Stimulated activated CD4-positive, alpha-beta T cell treated with anti-CD3 and anti-CD28 coated beads, Interleukin-1b, Interleukin-23, amount 100 ng/mL, for 24 hours (primary cell): ENCODE data around the gene KRT32.

ENCODE experiments used
- DNase-seq, 4 experiments: peaks; one replicate each; pipeline ENCODE4 v3.0.0-alpha.2; 2020; ENCODE audit warnings: low read depth in 4 of 4, low spot score in 1 of 4

The KRT32 gene

GRCh38 chr17:41492771-41493170 lies 25.6 kb upstream of the KRT32 start:
- DNase-seq, result no peak

DNA sequence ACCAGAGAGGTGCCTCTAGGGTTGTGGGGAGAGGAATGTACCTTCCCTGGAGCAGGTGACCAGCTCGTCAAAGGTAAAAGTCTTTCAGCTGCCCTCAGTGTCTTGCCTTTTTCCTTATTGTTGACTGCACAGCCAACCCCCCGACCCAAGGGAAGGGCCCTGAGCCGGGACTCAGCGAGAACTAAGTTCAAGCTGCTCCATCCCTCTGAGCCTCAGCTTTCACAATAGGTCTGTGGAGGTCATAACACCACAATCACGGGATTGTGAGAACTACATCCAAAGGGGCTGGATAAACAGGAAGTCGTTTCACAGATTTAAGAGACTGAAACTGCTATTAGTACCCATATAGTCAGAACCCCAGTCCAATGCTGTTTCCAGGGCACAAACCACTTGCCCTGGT lies 25.2 kb upstream of the KRT32 start:
- DNase-seq, result no peak

DNA sequence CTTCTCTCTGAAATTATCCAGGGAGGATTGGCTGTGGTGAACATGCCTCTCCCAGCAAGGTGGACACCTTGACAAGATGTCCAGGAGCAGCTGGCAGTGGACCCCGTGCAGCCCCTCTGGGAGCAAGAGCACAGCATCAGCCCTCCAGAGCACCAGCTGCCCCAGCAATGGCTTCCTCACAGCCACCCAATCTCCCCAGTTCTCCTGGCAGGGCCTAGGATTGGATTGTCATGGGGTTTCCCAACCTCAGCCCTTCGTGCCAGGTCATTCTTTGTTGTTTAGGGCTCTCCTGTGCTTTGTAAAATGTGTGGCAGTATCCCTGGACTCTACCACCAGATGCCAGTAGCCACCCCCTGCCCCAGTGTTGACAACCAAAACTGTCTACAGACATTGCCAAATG lies 24.3 kb upstream of the KRT32 start:
- no peak for DNase-seq

DNA sequence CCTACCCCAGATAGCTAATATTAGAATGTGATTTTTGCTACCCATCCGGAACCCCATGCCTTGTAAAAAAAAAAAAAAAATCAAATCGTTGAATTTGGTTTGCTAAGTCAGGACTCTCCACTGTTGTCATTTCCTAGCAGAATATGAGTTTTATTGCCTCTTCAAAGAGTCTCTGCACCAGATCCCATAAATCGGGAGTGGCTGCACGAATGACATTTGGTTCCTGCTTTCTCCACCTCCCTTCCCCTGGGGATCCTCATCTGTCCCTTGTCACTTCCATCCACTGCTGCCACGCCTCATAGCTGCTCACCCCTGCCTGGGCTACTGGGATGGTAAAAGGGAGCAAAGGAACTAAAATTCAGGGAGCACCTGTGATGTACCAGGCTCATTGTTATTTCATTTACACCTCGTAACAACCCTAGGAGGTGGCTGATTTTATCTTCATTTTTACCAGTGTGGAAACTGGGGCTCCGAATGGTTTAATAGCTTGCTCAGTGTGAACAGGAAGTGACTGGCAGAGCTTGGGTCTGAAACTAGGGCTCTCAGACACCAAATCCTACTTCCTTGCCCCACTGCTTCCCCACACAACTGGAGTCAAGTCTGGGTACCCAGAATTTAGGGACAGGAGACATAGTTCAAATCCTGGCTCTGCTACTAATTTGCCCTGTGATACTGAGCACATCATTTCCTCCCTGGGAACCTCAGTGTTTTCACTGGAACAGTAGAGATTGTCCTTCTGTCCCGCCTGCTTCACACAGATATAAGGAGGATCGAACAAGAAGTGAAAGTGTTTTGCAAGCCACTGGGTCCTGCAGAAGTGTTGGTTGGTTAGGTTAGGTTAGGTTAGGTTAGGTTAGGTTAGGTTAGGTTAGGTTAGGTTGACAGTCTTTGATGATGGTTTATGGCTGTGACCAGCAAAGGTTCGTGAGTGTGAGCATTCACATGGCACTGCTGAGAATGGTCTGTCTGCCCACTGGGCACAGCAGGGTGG lies 23.1 kb upstream of the KRT32 start:
- no peak for DNase-seq

DNA sequence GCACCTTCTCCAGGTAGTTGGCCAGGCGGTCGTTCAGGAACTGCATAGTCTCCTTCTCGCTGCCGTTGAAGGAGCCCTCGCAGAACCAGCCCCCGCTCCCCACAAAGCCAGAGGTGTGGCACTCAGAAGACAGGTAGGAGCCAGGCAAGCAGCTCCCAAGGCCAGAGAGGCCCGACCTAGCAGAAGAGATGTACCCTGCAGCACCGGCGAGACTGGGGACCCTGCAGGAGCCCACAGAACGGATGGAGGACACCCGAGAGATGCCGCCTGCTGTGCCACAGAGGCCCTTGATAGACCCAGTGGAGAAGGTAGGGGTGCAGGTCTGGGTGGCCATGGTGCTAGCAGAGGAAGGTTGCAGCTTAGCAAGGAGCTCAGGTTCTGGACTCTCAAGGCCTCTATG lies 22.3 kb upstream of the KRT32 start, which contains the start of gene KRT36:
Gene KRT36 (minus strand): TSS at position 380 of the 400 bp plus-strand sequence. CDS start 46 bp downstream, at position 334.
- DNase-seq, result no peak

DNA sequence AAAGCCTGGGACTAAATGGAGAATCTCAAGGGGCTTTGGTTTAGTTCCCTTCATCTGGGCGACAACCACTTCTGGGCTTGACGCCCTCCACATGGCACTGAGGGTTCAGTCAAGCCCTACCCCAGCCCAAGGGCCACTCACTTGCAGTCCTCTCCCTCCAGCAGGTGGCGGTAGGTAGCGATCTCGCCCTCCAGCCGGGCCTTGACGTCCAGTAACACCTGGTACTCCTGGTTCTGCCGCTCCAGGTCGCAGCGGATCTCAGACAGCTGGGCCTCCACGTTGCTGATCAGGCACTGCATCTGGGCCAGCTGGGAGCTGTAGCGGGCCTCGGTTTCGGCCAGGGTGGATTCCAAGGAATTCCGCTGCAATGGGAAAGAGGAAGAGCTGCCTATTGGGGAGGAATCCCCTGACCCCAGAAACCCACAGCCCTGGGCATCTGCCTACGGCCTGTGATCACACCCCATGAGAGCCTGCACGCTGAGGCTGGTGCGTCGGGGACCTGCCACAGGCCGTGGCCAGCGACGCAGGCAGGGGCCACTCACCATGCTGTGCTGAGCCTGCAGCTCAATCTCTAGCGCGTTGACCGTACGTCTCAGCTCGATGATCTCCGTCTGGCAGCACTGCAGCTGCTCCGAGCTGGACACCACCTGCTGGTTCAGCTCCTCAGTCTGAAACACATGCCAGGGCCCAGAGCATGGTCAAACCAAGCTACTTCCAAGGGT lies 19.8 kb upstream of the KRT32 start:
- DNase-seq, result peak in 2 of 4 experiments; percentile 11 to 18

GRCh38 chr17:41486316-41486715 lies 19.1 kb upstream of the KRT32 start:
- no peak for DNase-seq

GRCh38 chr17:41484920-41485904 lies 18.0 kb upstream of the KRT32 start:
- DNase-seq, result no peak

DNA sequence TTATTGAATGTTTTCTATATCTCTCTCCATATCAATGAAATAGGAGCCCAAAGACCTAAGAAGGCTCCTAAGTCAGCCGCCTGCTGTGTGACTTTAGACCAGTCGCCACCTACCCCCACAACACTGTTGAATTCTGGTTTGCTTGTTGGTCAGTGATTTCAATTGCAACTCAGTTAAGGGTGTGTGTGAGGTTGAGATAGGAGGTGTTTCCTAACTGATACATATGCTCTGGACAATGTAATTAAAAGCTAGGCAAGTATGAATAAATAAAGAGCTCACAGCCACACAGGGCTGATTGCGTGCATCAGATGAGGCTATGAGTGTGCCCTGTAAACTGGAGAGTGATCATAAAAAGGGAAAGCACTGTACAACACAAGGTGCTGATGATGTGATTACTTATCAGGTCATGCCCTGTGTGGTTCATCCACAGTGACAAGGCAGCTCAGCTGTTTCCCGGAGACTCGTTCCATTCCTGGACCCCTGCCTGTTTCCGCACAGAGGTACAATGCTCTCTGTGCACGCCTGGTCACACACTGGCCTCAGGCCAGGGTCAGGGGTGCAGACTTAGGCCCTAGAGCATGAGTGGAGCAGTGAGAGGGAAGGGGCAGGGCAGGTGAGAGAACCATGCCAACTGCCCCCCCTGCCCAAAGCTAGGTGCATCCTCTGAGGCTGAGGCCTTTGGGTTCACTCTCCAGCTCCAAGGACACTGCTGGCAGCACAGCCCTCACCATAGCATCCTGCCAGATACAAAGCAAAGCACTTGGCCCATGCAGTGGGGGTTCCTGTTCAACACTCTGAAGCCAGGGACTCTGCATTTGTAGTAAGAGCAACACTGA lies 17.0 kb upstream of the KRT32 start:
- DNase-seq, result no peak

- DNase-seq, result no peak
Measured at GRCh38 chr17:41483531-41483930, 16.3 kb upstream of the KRT32 start.

DNA sequence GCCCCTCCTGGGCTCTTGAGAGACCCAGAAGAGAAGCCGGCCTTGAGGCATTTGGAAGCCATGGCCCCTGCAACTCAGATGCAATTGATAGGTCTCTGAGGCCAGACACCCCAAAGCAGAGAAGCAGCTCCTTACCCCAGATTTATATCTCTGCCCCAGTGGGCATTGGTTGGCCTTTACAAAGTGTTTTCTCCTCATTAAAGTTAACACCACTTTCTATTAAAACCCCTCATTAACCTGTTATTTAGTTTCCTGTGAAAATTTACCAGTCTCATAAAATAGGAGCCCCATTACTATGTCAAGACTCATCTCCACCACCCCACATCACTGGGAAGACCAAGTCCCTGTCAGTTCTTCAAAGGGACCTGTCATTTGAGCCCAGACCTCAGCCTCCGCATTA lies 13.8 kb upstream of the KRT32 start, which contains the start of gene KRT35:
Gene KRT35 (minus strand): TSS at position 116 of the 400 bp plus-strand sequence. CDS start 54 bp downstream, at position 62.
- DNase-seq, result no peak

- DNase-seq, result no peak
Measured at GRCh38 chr17:41480581-41480980, 13.4 kb upstream of the KRT32 start.

DNA sequence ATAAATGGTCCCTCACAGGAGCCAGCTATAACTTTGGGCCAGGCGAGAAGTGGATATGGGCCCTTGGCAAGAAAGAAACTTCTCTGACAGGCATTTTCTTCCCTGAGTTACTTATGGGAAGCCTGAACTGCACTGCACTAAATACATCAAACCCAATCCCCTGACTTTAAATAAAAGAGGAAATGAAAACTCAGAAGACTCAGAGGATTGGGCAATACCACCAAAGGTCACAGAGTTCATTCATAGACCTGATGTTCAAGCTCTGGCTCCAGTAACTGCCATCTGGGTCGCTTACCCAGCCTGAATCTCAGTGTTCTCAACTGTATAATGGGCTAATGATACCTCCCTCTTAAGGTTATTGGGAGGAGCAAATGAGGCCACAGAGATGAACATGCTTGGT lies 12.9 kb upstream of the KRT32 start:
- no peak for DNase-seq

DNA sequence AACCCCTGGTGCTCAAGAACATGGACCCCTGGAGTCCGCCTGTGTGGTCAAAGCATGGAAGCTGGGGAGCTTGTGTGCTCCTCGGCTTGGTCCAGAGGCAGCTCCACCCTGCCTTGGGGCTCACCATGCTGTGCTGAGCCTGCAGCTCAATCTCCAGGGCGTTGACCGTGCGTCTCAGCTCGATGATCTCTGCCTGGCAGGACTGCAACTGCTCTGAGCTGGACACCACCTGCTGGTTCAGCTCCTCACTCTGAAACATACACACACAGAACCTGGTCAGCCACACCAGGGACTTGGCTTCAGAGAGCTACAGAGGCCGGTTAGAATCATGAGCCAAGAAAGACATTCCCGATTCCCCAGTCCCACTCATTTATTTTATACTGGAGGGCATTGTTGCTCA lies 11.1 kb upstream of the KRT32 start:
- DNase-seq, result no peak

DNA sequence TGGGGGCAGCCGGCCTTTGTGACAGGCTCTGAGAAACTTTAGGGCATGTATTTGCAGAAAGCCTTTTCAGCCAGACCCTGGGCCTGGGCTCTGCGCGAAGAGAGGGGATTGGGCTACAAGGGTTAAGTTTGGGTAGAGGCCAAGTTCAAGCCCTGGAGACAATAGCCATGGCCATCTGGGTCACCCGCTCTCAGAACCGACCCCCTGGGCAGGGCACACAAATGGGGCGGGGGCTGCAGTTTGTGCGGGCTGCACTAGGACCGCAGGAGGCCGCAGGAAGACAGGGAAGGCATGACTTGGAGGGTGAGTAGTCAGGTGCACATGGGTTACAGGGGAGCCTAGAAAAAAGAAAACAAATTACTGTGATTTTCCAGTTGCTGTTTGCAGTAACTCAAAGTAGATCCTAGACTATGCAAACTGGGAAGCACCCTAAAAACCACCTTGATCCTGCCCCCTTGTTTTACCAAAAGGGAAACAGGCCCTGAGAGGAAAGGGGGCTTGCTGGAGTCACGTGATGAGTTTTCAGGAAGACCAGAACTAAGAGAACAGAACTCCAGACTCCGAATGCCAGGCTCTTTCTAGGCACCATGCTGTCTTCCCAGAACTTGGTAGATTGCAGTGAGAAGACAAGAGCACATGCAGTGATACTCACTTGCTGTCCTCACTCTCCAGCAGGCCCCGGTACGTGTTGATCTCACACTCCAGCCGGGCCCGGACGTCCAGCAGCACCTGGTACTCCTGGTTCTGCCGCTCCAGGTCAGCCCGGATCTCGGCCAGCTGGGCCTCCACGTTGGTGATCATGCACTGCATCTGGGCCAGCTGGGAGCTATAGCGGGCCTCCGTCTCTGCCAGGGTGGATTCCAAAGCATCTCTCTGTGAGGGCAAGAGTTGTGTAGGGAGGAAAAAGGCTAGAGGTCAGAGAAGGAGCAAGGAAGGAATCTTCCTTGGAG lies 10.0 kb upstream of the KRT32 start:
- no peak for DNase-seq

DNA sequence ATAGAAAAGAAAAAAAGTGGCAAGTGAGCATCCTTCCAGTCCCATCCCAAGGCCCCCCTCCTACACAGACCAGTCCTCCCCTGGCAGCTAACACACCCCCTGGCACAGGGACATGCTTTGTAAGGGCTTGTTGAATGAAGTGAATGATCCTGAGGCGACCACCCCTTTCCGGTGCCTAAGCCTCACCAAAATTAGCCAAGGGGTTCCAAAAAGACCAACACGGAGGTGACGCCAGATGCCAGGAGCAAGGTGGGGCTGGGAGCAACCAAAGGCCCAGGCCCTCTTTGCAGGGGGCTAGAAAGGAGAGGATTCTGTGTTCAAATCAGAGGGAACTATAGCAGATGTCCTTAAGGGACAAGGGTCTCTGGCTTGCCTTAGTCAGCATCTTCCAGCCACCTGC lies 8.2 kb upstream of the KRT32 start:
- DNase-seq, result no peak

DNA sequence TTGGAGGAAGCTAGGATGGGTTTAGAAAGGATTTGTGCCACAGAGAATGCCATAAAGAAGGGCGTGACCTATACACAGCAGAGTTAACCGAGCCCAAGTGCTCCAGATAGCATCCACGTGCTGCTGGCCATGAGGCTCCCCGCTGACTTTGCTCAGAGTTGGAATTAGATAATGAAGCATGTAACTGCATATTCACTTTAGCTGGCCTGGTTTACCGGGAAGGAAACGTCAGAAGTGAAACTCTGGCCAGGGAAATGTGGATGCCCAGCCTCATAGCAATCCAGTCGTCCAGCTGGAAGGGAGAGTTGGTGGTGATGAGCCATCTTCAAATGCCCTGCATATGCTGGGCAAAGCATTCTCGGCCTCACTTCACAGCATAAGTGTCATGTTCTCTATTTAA lies 7.7 kb upstream of the KRT32 start:
- DNase-seq, result no peak

DNA sequence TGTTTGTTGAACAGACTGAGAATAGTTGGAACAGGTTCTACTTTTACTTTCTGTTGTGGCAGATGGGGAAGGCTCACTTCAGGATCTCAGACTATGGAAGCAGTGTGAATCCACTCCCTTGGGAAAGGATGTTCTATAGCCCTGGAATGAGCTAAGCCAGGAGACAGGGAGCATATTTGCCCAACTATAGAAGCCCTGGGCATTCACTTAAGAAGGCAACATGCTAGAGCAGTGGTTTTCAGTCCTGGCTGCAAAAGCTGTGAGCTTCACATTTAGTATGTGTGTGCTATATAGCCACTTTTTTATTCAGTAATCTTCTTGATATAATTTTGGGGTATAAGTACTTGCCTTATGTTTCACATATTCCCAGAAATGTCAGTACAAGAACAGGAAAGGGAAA lies 1.2 kb upstream of the KRT32 start:
- no peak for DNase-seq

- DNase-seq, result no peak
Measured at GRCh38 chr17:41467561-41467960, 375 bp upstream of the KRT32 start.
